SH-SY5Y (cell line): ENCODE measurements around the gene ACSL4.

Source experiments
- GATA2 ChIP-seq: IDR thresholded peaks from 2 replicates; pipeline ENCODE4 v1.6.1; 2011; ENCODE audit warnings: mild to moderate bottlenecking, low read depth, low read length
- GATA3 ChIP-seq: IDR thresholded peaks from 2 replicates; pipeline ENCODE4 v1.6.1; 2011; ENCODE audit warnings: low read depth, mild to moderate bottlenecking, low read length, moderate library complexity

ACSL4 gene

GRCh38 chrX:109742722-109743121 lies 9.7 kb upstream of the ACSL4 start:
- TF ChIP-seq GATA3: no peak
- no peak for TF ChIP-seq GATA2

GRCh38 chrX:109740433-109740809 lies 7.4 kb upstream of the ACSL4 start:
- TF ChIP-seq GATA2 (no peak), GATA3 (no peak)

- TF ChIP-seq GATA3 (no peak), GATA2 (no peak)
These were observed 6.8 kb upstream of the ACSL4 start for GRCh38 chrX:109739625-109740432.

DNA sequence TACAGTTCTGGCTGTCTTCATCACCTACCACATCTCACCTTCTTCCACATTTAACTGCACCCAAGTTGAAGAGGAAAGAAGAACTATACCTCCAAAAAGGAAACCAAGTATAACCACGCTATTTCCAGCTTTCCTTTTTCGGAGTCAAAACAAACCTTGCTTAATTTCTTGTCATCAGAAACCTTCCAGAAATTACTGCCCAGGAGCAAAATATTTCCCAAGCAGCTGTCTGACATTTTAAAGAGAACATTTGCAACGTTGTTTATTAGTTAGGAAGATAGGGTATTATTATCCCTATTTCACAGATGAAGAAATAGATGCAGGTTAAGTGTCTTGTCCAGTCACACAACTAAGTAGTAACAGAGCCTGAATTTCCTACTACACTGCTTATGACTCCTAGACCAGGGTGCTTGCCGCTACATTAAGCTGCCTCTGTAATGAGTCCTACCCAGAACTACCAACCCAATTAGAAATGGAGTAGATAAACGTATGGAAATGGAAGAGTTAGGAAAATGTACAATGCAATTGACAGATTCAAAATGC lies 2.2 kb upstream of the ACSL4 start:
- TF ChIP-seq GATA3: no peak
- TF ChIP-seq GATA2: no peak

- TF ChIP-seq GATA2: no peak
- no peak for TF ChIP-seq GATA3
These were observed 591 bp upstream of the ACSL4 start for GRCh38 chrX:109733613-109734083.

GRCh38 chrX:109732017-109732801 lies 848 bp downstream of the ACSL4 start:
- no peak for TF ChIP-seq GATA3
- TF ChIP-seq GATA2: no peak

GRCh38 chrX:109728173-109728535 lies 4.9 kb downstream of the ACSL4 start:
- TF ChIP-seq GATA3 (no peak), GATA2 (no peak)

- TF ChIP-seq GATA2 (no peak), GATA3 (no peak)
These were observed 12.1 kb downstream of the ACSL4 start for GRCh38 chrX:109720947-109721346.

DNA sequence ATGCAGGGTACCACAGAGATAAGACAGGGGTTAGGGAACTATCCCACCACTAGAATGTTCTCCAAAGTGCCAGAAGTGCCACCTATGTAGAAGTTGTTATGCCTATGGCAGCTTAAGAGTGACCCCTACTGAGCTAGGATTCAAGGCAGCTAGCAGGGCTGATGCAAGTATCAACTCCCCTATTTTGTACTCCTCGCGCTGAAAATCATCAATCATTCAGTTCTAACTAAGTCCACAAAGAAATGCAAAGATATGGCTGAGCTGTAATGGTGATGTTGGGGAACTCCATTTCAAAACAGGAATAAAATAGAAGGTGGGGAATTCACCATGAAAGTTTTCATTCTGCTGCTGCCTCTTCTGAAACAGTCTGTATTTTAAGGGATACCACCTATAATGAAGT lies 13.8 kb downstream of the ACSL4 start:
- TF ChIP-seq GATA2 (no peak), GATA3 (no peak)

GRCh38 chrX:109716431-109717028 lies 16.5 kb downstream of the ACSL4 start:
- TF ChIP-seq GATA2 (no peak), GATA3 (no peak)

GRCh38 chrX:109714340-109714958 lies 18.6 kb downstream of the ACSL4 start:
- TF ChIP-seq GATA2: no peak
- TF ChIP-seq GATA3: no peak

GRCh38 chrX:109710181-109710580 lies 22.9 kb downstream of the ACSL4 start:
- TF ChIP-seq GATA2: no peak
- no peak for TF ChIP-seq GATA3

DNA sequence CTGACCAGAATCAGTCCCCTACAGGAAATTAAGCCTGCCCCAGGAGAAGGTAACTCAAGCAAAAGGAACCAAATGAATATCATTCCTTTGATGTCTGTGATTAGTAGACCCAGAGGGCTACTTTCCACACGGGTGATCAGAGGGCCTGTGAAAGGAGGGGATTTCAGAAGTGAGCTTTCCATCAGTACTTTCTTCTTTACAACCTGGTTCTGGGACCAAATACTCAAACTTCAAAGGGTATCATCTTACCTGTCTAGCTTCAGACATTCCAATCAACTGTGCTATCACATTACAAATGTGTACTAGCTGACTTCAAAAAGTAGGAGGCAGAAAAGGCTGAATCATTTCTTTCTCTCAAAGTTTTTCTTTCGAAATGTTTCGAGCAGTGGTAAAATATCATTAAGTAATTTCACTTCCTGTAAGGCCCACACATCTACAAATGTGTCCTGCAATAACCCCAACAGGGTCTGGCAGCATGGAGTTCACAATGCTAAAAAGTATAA lies 23.9 kb downstream of the ACSL4 start:
- no peak for TF ChIP-seq GATA3
- TF ChIP-seq GATA2: no peak

GRCh38 chrX:109707720-109708119 lies 25.3 kb downstream of the ACSL4 start:
- no peak for TF ChIP-seq GATA2
- TF ChIP-seq GATA3: no peak
